GM21786 (cell line): ENCODE measurements around the gene GAA.

Experiments
- ATAC-seq: cut with Tn5 transposase; IDR thresholded peaks from one replicate; pipeline ENCODE4 v1.9.1; 2021; ENCODE audit not compliant: unreplicated experiment

The GAA gene

GRCh38 chr17:80101011-80101945 is at the start of gene GAA:
Gene GAA, plus strand, starts transcription at chr17:80101581. Its CDS starts 3,006 bp downstream, at chr17:80104587.
- ATAC-seq: peak; percentile 60

DNA sequence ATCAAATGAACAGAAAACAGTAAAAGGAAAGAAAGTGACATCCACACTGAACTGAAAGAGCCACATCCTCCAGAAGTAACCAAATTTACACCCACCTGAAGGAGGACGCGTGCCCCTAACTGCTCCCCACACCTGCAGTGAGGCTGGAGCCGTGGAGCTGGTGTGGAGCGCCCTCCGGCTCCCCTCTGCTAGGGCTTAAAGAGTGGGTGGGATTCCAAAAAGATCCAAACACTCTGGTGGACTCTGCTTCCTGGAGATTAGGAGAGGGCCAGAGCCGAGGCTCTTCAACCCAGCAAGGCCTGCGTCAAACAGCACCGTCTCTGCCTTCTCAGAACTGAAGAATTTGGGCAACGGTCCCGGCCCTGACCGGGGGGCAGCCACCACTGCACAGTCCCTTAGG is 49.7 kb upstream of the GAA start:
- ATAC-seq: no peak

- ATAC-seq: no peak
Observed at GRCh38 chr17:80053102-80053501, 48.3 kb upstream of the GAA start.

DNA sequence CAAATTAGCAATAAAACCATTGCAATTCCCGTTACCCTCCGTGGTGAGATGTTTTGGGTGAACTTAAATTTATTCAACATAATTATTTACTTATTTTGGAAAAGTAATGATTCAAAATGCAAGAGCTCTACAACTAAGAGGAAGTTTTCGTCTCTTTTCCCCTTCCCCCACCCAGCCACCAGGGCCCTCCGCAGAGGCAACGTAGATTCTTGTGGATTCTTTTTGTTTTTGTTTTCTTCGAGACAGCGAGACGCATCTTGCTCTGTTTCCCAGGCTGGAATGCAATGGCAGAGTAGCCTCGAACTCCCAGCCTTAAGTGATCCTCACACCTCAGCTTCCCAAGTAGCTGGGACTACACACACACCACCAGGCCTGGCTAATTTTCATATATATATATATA is 45.8 kb upstream of the GAA start:
- ATAC-seq: no peak

GRCh38 chr17:80058311-80058955 is 42.9 kb upstream of the GAA start:
- ATAC-seq: no peak

GRCh38 chr17:80060644-80061043 is 40.7 kb upstream of the GAA start:
- no peak for ATAC-seq

- ATAC-seq: no peak
Observed at GRCh38 chr17:80061421-80061820, 40.0 kb upstream of the GAA start.

GRCh38 chr17:80063830-80064585 is 37.4 kb upstream of the GAA start:
- no peak for ATAC-seq

DNA sequence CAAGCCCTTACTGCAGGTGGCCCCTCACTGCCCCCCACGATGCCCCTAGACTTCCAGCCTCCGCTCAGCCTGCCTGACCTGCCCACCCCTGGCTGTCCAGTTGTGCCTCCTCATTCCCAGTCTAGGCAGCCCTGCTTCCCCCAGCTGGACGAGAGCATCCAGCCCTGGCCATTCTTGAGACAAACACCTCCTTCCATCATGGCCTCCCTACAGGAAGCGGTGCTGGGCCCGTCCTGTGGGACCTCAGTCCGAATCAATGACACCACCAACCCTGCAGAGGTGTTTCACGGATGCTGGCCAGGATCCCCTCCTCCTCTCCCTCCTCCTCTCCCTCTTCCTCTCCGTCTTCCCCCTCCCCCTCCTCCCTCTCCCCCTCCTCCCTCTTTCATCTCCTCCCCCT is 36.7 kb upstream of the GAA start:
- no peak for ATAC-seq

DNA sequence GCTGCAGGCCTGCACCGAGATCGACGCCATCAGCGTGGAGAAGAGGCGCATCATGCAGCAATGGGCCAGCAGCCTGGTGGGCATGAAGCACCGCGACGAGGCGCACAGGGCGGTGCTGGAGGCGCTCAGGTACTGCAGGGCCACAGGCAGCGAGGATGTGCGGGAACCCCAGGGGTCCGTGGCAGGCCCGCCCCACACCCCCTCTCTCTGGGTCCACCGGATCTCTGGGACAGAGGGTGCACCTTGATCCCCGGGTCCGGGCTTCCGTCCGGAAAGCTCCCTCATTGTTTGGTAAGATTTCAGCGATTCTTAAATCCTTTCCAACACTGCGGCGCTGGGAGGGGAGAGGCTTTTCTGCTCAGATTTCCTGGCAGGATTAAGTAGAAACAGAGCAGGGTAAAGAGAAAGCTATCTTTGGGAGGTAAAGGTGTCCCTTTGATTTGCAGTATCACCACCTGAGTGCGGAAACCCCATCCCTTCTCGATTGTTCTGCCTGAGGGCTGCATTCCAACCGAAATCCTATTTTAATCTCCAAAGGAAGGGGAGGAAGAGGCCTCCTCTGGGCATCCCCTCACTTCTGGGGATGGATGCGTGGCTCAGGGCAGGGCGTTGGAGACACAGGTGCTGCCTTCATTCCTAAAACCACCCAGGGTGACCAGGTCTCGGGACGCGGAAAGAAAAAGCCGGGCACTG is 35.8 kb upstream of the GAA start:
- ATAC-seq: no peak

DNA sequence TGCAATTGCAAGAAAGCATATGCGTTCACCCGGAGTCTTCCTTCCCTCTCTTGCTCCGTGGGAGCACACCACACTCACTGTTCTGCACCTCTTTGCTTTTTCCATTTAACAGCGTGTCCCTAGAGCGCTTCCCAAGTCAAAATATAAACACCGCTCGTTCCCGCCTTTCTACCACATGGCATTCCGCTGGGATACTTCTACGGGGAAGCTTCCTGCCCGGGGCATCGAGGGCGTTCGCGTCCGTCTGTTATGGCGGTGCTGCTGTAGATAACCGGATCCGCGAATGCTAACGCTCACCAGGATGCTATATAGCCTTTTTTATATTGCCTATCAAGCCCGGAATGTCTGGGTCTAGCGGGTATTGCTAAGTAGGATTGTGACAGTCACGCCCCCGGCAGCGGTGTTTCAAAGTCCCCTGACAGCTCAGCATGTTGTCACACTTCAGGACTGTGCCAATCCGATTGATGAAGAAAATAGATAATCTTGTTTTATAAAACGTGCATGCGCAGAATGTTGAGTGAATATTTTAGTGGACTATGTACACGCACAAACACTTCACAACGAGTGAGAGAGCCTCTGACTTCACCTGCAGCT is 33.9 kb upstream of the GAA start:
- ATAC-seq: no peak

DNA sequence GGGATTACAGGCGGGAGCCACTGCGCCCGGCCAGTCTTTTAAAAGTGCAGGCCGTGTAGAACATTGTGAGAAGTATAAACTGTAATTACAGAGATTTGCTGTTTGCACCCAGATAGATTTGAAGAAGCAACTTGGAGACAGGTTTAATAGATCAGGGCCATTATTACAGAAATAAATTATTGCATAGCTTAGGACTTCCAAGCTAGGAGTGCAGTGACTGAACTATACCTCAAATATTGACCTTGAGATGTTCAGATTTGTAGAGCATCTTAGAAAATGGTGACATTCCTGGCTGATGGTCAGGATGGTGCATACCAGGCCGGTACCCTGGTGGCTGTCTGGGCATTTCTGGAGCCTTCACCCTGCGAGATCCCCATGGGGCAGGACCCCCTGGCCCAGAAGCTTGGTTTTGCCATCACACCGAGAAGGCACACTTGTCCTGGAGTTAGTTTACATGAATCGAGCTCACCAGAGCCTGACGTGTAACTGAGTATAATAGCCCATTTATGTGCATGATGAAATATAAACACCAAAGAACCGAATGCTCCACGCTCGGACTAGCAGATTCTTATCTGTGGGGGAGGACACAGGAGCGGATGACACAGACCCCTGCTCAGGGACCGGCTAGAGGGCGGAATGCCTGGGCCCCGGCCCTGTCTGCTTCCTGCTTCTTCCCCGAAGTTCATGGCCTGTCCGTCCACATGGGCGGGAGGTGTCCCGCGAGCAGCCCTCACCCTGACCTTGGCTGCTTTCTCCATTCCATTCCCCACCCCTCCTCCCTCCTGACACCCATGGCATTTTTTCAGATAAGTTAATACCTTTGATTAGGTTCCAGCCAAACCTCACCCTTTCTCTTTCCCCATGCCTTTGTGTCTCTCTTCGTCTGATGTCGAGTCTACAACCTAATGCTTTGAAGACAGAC is 32.8 kb upstream of the GAA start:
- ATAC-seq: no peak

DNA sequence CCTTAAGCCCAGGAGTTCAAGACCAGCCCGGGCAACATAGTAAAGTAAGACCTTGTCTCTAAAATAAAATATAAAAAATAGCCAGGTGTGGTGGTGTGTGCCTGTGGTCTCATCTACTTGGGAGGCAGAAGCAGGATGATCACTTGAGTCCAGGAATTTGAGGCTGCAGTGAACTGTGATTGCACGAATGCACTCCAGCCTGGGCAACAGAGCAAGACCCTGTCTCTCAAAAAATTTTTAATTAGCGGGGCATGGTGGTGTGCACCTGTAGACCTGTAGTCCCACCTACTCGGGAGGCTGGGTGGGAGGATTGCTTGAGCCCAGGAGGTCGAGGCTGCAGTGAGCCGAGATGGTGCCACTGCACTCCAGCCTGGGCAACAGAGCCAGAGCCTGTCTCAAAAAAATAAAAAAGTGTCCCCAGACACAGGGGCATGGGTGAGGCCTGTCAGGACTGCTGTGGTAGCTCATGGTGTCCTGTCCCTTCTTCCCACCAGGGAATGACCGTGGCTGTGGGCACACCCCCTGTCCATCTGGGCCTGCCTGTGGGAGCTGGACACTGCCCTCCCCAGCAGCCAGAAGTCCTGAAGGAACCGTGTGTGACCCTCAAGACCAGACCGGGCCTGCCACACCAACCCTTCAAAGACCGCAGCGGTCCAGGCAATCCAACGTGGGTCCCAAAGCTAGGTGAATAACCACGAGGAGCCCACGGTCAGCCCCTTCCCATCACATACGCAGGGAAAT is 30.8 kb upstream of the GAA start:
- ATAC-seq: no peak

DNA sequence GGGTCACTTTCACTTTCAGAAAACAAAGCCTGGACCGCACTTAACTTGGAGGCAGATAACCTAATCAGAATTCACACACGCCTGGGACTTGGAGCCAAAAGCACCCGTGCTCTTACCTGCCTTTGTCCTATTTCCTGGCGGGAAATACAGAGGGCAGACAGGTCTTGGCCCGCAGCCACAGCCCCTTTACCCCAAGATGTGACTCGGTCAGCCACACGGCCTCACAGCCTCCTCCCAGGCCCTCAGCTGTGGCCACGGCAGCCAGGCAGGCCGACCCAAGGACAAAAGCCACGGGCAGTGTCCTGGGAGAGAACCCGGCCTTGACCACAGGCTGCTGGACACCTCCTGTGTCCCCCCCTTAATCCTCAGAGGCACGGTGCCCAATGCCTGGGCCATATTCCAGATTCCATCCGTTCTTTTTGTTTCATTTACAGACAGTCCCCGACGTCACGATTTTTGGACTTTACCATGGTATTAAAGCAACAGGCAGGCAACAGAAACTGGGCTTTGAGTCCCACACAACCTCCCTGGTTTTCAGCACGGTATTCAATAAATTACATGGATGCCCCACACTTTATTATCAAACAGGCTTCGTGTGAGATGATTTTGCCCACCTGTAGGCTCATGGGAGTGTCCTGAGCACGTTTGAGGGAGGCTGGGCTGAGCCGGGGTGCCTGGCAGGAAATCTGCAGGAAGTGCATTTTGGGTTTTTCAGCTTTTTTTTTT is 30.1 kb upstream of the GAA start:
- no peak for ATAC-seq

DNA sequence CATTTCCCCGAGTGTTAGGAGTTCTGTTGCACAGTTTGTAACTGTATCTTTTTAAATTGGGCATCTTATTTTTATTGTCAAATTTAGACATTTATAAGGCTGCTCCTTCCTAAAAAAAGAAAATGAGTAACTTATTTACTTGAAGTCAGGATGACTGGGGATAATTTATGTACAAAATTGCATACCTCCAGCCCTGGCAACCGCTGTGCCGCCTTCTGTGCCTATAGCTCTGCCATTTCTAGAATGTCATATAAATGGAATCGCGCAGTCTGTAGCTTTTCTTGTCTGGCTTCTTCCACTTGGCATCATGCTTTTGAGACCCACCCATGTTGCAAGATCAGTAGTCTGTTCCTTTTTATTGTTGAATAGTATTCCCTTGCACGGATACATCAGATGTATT is 29.0 kb upstream of the GAA start:
- no peak for ATAC-seq

DNA sequence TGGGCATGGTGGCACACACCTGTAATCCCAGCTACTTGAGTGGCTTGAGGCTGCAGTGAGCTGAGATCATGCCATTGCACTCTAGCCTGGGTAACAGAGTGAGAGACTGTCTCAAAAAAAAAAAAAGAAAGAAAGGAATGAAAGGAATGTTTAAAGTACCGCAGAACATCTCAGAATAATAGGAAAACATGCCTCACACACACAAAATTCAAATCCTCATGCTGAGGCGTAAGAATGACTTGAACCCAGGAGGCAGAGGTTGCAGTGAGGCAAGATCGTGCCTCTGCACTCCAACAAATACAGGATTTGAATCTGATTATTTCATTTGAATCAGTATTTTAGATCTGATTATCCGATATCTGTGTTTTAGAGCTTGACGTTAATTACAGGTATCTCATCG is 21.3 kb upstream of the GAA start:
- no peak for ATAC-seq

DNA sequence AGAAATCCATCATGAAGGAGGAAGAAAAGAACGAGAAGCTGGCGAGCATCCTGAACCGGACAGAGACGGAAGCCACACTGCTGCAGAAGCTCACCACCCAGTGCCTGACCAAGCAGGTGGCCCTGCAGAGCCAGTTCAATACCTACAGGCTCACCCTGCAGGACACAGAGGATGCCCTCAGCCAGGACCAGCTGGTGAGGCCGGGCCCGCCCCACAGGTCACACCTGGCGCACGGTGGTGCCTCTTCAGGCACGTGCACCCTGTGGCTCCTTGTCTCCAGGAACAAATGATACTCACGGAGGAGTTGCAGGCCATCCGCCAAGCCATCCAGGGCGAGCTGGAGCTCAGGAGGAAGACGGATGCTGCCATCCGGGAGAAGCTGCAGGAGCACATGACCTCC is 19.8 kb upstream of the GAA start:
- no peak for ATAC-seq

DNA sequence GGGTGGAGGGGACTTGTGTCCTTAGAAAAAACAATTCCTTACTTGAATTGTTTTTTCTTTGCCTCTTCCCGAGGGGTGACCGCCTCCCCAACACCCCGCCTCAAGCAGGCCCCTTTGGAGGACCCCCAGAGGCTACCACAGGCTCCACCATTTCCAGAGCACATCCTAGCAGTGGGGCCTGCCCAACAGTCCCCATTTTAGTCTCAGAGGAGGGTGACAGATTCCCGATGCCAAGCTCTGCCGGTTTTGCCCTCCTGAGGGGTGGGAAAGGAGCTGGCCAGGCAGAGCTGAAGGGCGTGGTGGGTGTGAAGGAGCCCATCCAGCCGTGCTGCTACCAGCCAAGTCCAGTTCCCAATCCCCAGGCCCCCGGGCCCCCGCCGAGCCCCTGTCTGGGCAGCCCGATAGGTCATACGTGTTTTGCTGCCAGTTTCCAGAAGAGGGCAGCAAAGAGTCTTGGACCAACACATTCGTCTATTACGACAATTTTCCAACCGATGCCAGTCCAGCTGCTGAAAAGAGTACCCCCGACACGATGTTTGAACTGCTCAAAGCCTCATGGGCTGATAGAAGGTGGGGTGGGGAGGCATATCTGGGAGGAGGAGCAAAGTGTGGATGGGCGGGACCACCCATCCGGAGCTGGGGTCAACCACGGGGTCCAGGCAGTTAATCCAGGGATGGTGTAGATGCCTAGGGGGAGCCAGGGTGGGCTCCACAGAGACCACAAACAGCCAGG is 18.8 kb upstream of the GAA start:
- no peak for ATAC-seq
